HepG2 (cell line): ENCODE results near the gene OR6S1. TPM values are rescaled to one million over a fixed set of nuclear protein-coding genes. Genes with fewer than 3 reads are reported as not detected.

Experiments used
- ATF7 ChIP-seq, 2 experiments: fragments of 450-650 bp in 1 of 2; sonication (generic) in 1 of 2; formaldehyde crosslinking in 1 of 2; IDR thresholded peaks; 2 replicates each; pipeline versions ENCODE4 v1.4.0 to v1.6.1; 2016 to 2020; ENCODE audit warnings: antibody characterized with exemption in 1 of 2, mild to moderate bottlenecking in 1 of 2, missing genetic modification reagents in 1 of 2
- ATM ChIP-seq: fragments of 450-650 bp; IDR thresholded peaks from 2 replicates; pipeline ENCODE4 v1.7.1; 2017; ENCODE audit warnings: mild to moderate bottlenecking, borderline replicate concordance
- BRCA1 ChIP-seq: sonication (generic); formaldehyde crosslinking; IDR thresholded peaks from 2 replicates; pipeline ENCODE4 v1.4.0; 2020; ENCODE audit warnings: missing genetic modification reagents
- CEBPB ChIP-seq: IDR thresholded peaks from 2 replicates; pipeline ENCODE4 v1.6.1; 2011; ENCODE audit warnings: low read depth, low read length, improper control_type of control experiment, borderline replicate concordance
- FIP1L1 ChIP-seq: fragments of 200-400 bp; formaldehyde crosslinking; IDR thresholded peaks from 2 replicates; pipeline ENCODE4 v1.6.1; 2018; ENCODE audit warnings: low read depth, mild to moderate bottlenecking, low read length, moderate library complexity, borderline replicate concordance; ENCODE audit not compliant: insufficient read depth
- FLYWCH1 ChIP-seq: sonication (generic); formaldehyde crosslinking; IDR thresholded peaks from 2 replicates; pipeline ENCODE4 v1.8.1; 2023; ENCODE audit warnings: mild to moderate bottlenecking, missing genetic modification reagents
- FOSL2 ChIP-seq: sonication (generic); formaldehyde crosslinking; IDR thresholded peaks from 2 replicates; pipeline ENCODE4 v1.4.0; 2020; ENCODE audit warnings: missing genetic modification reagents
- FOXA1 ChIP-seq, 2 experiments: fragments of 450-650 bp in 1 of 2; sonication (generic) in 1 of 2; formaldehyde crosslinking in 1 of 2; IDR thresholded peaks; 2 replicates each; pipeline versions ENCODE4 v1.4.0 to v1.6.1; 2016 to 2020; ENCODE audit warnings: missing genetic modification reagents in 1 of 2
- HNF4G ChIP-seq, 2 experiments: sonication (generic) in 1 of 2; formaldehyde crosslinking in 1 of 2; IDR thresholded peaks; 2 replicates each; pipeline versions ENCODE4 v1.4.0 to v1.6.1; 2011 to 2020; ENCODE audit warnings: borderline replicate concordance in 2 of 2, low read depth in 2 of 2, mild to moderate bottlenecking in 2 of 2, low read length in 1 of 2, missing genetic modification reagents in 1 of 2, moderate library complexity in 1 of 2
- HNRNPK ChIP-seq: fragments of 200-400 bp; formaldehyde crosslinking; IDR thresholded peaks from 2 replicates; pipeline ENCODE4 v1.6.1; 2018; ENCODE audit warnings: low read length, low read depth, moderate library complexity, mild to moderate bottlenecking; ENCODE audit not compliant: poor library complexity, severe bottlenecking
- JUNB ChIP-seq: sonication (generic); formaldehyde crosslinking; IDR thresholded peaks from 2 replicates; pipeline ENCODE4 v1.8.0; 2022; ENCODE audit warnings: missing genetic modification reagents, mild to moderate bottlenecking, borderline replicate concordance
- MAF1 ChIP-seq: sonication (generic); formaldehyde crosslinking; IDR thresholded peaks from 2 replicates; pipeline ENCODE4 v1.5.0; 2020; ENCODE audit warnings: missing genetic modification reagents, borderline replicate concordance
- MTF1 ChIP-seq: sonication (generic); formaldehyde crosslinking; IDR thresholded peaks from 2 replicates; pipeline ENCODE4 v1.5.0; 2020; ENCODE audit warnings: missing genetic modification reagents
- NFKB2 ChIP-seq: sonication (generic); formaldehyde crosslinking; IDR thresholded peaks from 2 replicates; pipeline ENCODE4 v1.4.0; 2020; ENCODE audit warnings: missing genetic modification reagents, borderline replicate concordance
- PLSCR1 ChIP-seq: sonication (generic); formaldehyde crosslinking; IDR thresholded peaks from 2 replicates; pipeline ENCODE4 v1.5.0; 2020; ENCODE audit warnings: missing genetic modification reagents, mild to moderate bottlenecking, borderline replicate concordance
- SOX13 ChIP-seq, 3 experiments: fragments of 450-650 bp in 1 of 3; sonication (generic) in 1 of 3; formaldehyde crosslinking in 1 of 3; IDR thresholded peaks in 2 of 3; conservative IDR thresholded peaks in 1 of 3; 2 replicates each; pipeline versions ENCODE4 v1.5.0 to v1.6.1; 2016 to 2020; ENCODE audit warnings: antibody characterized with exemption in 1 of 3, mild to moderate bottlenecking in 1 of 3, missing compliant biosample characterization in 1 of 3, missing genetic modification reagents in 1 of 3, moderate library complexity in 1 of 3
- TRIM24 ChIP-seq: sonication (generic); formaldehyde crosslinking; IDR thresholded peaks from 2 replicates; pipeline ENCODE4 v1.8.0; 2022; ENCODE audit warnings: mild to moderate bottlenecking, missing genetic modification reagents
- UBTF ChIP-seq: sonication (generic); formaldehyde crosslinking; IDR thresholded peaks from 2 replicates; pipeline ENCODE4 v1.4.0; 2020; ENCODE audit warnings: mild to moderate bottlenecking, missing genetic modification reagents
- ZFP1 ChIP-seq: IDR thresholded peaks from 2 replicates; pipeline ENCODE4 v1.6.1; 2016
- ZIK1 ChIP-seq: sonication (generic); formaldehyde crosslinking; IDR thresholded peaks from 2 replicates; pipeline ENCODE4 v1.5.0; 2020; ENCODE audit warnings: mild to moderate bottlenecking, low read depth, missing genetic modification reagents, borderline replicate concordance
- ZNF12 ChIP-seq: sonication (generic); formaldehyde crosslinking; IDR thresholded peaks from 2 replicates; pipeline ENCODE4 v1.5.0; 2020; ENCODE audit warnings: missing genetic modification reagents
- ZNF180 ChIP-seq: sonication (generic); formaldehyde crosslinking; IDR thresholded peaks from 2 replicates; pipeline ENCODE4 v1.4.0; 2020; ENCODE audit warnings: low read depth, missing genetic modification reagents, borderline replicate concordance
- ZNF235 ChIP-seq: sonication (generic); formaldehyde crosslinking; IDR thresholded peaks from 2 replicates; pipeline ENCODE4 v1.8.1; 2023; ENCODE audit warnings: mild to moderate bottlenecking, missing genetic modification reagents, borderline replicate concordance
- ZNF460 ChIP-seq: sonication (generic); formaldehyde crosslinking; IDR thresholded peaks from 2 replicates; pipeline ENCODE4 v1.5.1; 2020; ENCODE audit warnings: missing genetic modification reagents, mild to moderate bottlenecking, borderline replicate concordance
- ZNF709 ChIP-seq: sonication (generic); formaldehyde crosslinking; IDR thresholded peaks from 2 replicates; pipeline ENCODE4 v1.5.0; 2020; ENCODE audit warnings: mild to moderate bottlenecking, missing genetic modification reagents
- ZNF780A ChIP-seq: sonication (generic); formaldehyde crosslinking; IDR thresholded peaks from 2 replicates; pipeline ENCODE4 v1.8.0; 2022; ENCODE audit warnings: mild to moderate bottlenecking, missing genetic modification reagents, moderate library complexity
- polyA plus RNA-seq, 8 experiments: library from polyadenylated mRNA; depleted of rRNA in 3 of 8; stranded (reverse) in 7 of 8; unstranded in 1 of 8; fragments of >200 nt; fragmentation: Illumina TruSeq in 4 of 8; extraction: Trizol in 4 of 8; gene quantifications; 2 replicates each; pipeline versions ENCODE4 v1.2.1 to v1.2.3, GENCODE V29; 2011 to 2016; ENCODE audit warnings: low read depth in 4 of 8, missing spikeins in 1 of 8, mixed read lengths in 1 of 8; ENCODE audit not compliant: insufficient read depth in 1 of 8
- total RNA-seq, 5 experiments: library from RNA; depleted of rRNA; stranded (reverse); fragments of >200 nt; fragmentation: Illumina TruSeq; extraction: Trizol; gene quantifications; 2 replicates each; pipeline ENCODE4 v1.2.3, GENCODE V29; 2016; ENCODE audit warnings: low read depth in 1 of 5

The OR6S1 gene
- total and polyA plus RNA-seq, 2 of the 13 experiments (the other 11 are each of a cell fraction or from before 2014, with no cell fraction given) = 0.09 TPM; not detected in 1

- TF ChIP-seq MTF1 (CRISPR knock-in tag) = no peak
- no peak for TF ChIP-seq FLYWCH1
- 0 out of 2 replicates have a peak, but pooled peaks have one; percentile 1 for TF ChIP-seq NFKB2 (CRISPR knock-in tag)
- TF ChIP-seq HNF4G (IDR thresholded peaks at IDR 0.05; ENCODE audit: borderline replicate concordance, low read depth, low read length) = no peak
- no peak for TF ChIP-seq HNF4G (CRISPR knock-in tag; IDR thresholded peaks at IDR 0.05; ENCODE audit: borderline replicate concordance, low read depth)
- TF ChIP-seq CEBPB = peak; percentile 94
- no peak for TF ChIP-seq HNRNPK
- TF ChIP-seq ZNF12 (CRISPR knock-in tag) = no peak; the same call in 1 of the 2 replicates
- no peak for TF ChIP-seq ATF7 (IDR thresholded peaks at IDR 0.05)
- TF ChIP-seq ATF7 (CRISPR knock-in tag; IDR thresholded peaks at IDR 0.05) = no peak
- no peak for TF ChIP-seq ZFP1 (CRISPR knock-in tag)
- TF ChIP-seq ZNF709 (CRISPR knock-in tag) = no peak; the same call in 1 of the 2 replicates
- TF ChIP-seq JUNB (CRISPR knock-in tag) = no peak
- no peak for TF ChIP-seq ATM
- TF ChIP-seq UBTF (CRISPR knock-in tag) = no peak; the same call in 1 of the 2 replicates
- TF ChIP-seq ZNF460 (CRISPR knock-in tag) = no peak
- no peak for TF ChIP-seq TRIM24 (CRISPR knock-in tag)
- TF ChIP-seq ZNF180 (CRISPR knock-in tag) = no peak
- TF ChIP-seq BRCA1 = no peak
- 0 out of 2 replicates have a peak, but pooled peaks have one; percentile 18 for TF ChIP-seq FOSL2 (CRISPR knock-in tag)
- no peak for TF ChIP-seq FOXA1 (IDR thresholded peaks at IDR 0.05)
- TF ChIP-seq FOXA1 (CRISPR knock-in tag; IDR thresholded peaks at IDR 0.05) = no peak
- TF ChIP-seq PLSCR1 (CRISPR knock-in tag) = no peak
- TF ChIP-seq ZNF780A (CRISPR knock-in tag) = no peak
- TF ChIP-seq FIP1L1 = no peak; the same call in 1 of the 2 replicates
- TF ChIP-seq SOX13 (IDR thresholded peaks at IDR 0.05) = no peak
- peak in 1 of 2 experiments; percentile 37; a peak in 1 of 4 replicates for TF ChIP-seq SOX13 (CRISPR knock-in tag; conservative IDR thresholded peaks at IDR 0.05 in 1 of 2, IDR thresholded peaks at IDR 0.05 in 1 of 2)
- TF ChIP-seq MAF1 (CRISPR knock-in tag) = no peak
- TF ChIP-seq ZIK1 (CRISPR knock-in tag) = no peak
- no peak for TF ChIP-seq ZNF235 (CRISPR knock-in tag)
These were observed 43.4 kb upstream of the OR6S1 start (continued) for GRCh38 chr14:20684662-20685456.
